Astrocyte of the cerebellum (primary cell): ENCODE measurements around the gene HOXA13.

ENCODE experiments used
- DNase-seq: peaks from one replicate; pipeline ENCODE4 v3.0.0-alpha.2; 2011; ENCODE audit warnings: low read depth
- H3K4me3 ChIP-seq: 2 replicates; pipeline ENCODE4 v1.5.1; 2011; ENCODE audit warnings: mild to moderate bottlenecking, low read depth, low read length, moderate library complexity
- CTCF ChIP-seq: IDR thresholded peaks from 2 replicates; pipeline ENCODE4 v1.5.1; 2012; ENCODE audit warnings: low read length, low read depth, moderate library complexity, mild to moderate bottlenecking; ENCODE audit errors: missing control alignments
- in situ Hi-C: cut with HindIII; loops from 2 replicates; pipeline ENCODE4 v1.10.0; 2017; ENCODE audit warnings: low sequenced_read_pairs

Gene HOXA13

DNA sequence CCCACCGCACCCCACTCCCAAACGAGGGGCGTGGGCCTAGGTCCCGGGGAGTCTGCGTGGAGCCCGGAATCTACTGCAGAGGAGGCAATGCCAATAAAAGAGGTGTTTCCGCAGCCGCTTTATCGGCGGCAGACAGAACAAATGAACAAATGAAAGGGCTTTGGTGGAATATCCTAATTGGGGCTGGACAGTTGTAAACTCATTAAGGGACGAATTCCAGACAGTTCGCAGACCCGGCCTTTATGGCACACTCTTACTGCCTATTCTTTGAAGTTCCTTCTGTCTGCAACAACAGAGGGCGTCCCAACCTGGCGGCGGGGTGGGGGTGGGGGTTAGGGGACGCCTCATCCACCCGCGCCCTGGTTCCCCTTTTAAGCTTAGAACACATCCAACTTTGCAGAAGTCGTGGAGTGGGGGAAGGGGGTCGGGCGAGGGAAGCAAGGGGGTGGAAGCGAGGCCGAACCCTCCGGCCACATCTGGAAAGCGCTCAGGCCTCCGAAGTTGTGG is 38.6 kb downstream of the HOXA13 start:
- peak overlapping the region; percentile 43 for H3K4me3 ChIP-seq
- DNase-seq = no peak
- in situ Hi-C loops = loop anchor here (5.0 to 25.0 kb wide), 2 partner anchors 774 to 999 kb away; partner anchors contain the start of gene NFE2L3

DNA sequence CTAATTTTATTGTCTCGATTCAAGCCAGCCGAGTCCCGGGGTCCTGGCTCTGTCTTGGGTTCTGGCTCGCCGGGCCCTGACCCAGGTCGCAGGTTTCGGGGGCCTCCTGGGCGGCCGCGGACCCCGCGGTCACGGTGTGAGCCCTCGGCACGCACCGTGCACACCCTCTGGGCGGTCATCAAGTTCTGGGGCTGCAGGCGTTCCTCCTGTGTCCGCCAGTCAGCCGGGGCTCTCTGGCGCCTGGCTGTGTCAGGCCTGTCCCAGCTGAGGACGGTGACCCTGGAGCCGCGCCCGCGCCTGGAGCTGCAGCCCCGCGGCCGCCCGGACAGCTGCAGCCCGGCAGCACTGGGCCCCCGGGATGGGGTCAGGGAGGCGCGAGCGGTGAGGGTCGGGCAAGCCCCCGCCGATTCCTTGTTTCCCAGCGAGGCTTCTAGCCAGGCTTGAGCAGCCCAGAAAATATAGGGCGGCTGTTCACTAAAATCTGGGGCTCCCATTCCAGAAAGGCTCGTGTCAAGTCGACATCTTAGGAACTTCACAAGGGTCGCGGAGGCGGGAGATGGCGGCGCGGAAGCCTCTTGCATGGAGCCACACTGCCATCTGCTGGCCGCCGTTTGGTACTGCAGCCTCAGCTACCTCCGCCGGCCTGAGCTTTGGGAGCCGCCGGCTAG is 39.2 kb downstream of the HOXA13 start:
- TF ChIP-seq CTCF = peak; percentile 92
- in situ Hi-C loops = loop anchor here (5.0 to 25.0 kb wide), 2 partner anchors 773 to 998 kb away; partner anchors contain the start of gene NFE2L3
- DNase-seq = peak; percentile 59
- H3K4me3 ChIP-seq = peak overlapping the region; percentile 43

More for the DNA sequence above, 38.6 kb downstream of the HOXA13 start:
- TF ChIP-seq CTCF = no peak

DNA sequence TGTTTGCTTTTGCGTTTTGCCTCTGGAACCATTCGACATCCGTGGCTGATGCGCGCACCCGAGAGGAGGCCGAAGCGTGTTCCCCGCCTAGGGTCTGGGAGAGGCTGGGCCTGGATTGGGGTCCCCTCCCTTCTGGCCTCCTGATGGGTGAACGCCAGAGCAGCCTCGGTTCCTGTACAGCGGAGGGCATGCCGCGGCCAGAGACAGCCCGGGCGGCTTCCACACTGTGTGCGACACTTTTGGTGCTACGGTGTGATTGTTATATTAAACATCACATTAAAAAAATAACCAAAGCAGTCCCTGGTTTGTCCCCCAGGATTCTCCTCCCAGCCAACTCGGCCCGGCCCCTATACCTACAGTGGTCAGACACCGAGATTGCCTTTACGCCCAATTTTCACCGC is 39.7 kb downstream of the HOXA13 start:
- no peak for DNase-seq
- in situ Hi-C loops = loop anchor here (5.0 to 25.0 kb wide), 2 partner anchors 773 to 998 kb away; partner anchors contain the start of gene NFE2L3
- H3K4me3 ChIP-seq = no peak overlapping the region
- no peak for TF ChIP-seq CTCF

- no peak for TF ChIP-seq CTCF
- DNase-seq = no peak
- no peak overlapping the region for H3K4me3 ChIP-seq
- in situ Hi-C loops = loop anchor here (5.0 to 25.0 kb wide), 2 partner anchors 772 to 997 kb away; partner anchors contain the start of gene NFE2L3
Observed at GRCh38 chr7:27159266-27160144, 40.4 kb downstream of the HOXA13 start.

DNA sequence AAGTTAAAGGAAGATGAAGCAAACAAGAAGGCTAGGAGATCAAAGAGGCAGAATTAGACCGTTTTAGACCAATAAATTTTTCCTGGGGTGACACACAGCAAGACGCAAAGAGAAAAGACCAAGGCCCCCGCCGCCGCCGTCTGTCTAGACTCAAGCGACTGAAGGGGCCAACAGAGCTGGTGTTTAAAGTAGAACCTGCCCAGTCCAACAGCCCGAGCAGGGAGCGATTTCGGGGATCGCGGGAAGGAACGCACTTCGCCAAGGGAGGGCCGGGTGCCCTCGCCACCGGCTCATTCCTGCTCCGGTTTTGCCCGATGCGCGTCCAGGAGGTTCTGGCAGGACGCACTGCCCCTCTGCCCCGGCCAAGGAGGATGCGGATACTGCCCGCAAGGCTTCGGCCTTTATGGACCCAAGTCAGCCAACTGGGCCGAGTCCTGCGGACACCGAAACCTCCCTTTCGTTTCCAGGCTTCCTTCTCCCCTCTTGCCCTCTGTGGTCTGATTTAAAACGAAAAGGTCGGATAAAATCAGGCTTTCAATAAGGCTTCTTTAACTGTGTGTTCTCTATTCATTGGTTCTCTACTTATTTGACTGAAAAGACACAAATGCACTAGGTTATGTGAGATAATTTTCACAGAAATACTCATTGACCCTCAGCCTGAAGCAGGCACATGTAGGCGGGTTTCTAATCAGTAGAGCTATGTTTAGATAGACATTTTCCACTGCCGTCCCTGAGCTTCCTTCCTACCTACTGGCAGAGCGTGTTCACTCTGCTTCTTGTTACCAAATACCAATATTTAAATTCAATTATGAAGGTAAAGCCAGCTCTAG is 41.2 kb downstream of the HOXA13 start:
- no peak overlapping the region for H3K4me3 ChIP-seq
- DNase-seq = no peak
- no peak for TF ChIP-seq CTCF
- in situ Hi-C loops = loop anchor here (25.0 kb wide), 1 partner anchor 996 kb away; the partner anchor contains the start of gene NFE2L3
